ENCODE data around the gene MALAT1. TPM values are rescaled to one million over a fixed set of nuclear protein-coding genes. Genes with fewer than 3 reads are reported as not detected.
A peak's percentile ranks its signal among the peaks of the same experiment; 100 is the strongest.

MALAT1 gene
- total RNA-seq, 3 donors from 2014 or later (not counting 1 experiment from before 2014, with no cell fraction given): 32,911 to 36,726 (median 33,502) TPM

- peaks cover 42% of the 10 kb centered on the region for H3K36me3 ChIP-seq (ENCODE audit: control insufficient read depth, insufficient read depth, low read length)
- peak overlapping the region; percentile 96 for H3K27ac ChIP-seq (ENCODE audit: low read length)
- Mint-ChIP-seq H3K4me1 (peaks cover 33 to 36% of the 10 kb centered on the region in 2 donors), H3K36me3 (no peaks in the 10 kb centered on the region), H3K9me3 (no peaks in the 10 kb centered on the region), H3K27ac (no peak overlapping the region), H3K27me3 (ENCODE audit: low read depth in 2 of 2) (no peaks in the 10 kb centered on the region), H3K4me3 (no peak overlapping the region)
- DNase-seq (peak in 1 of 2 donors; percentile 32), ATAC-seq (no peak)
- peaks cover 29% of the 10 kb centered on the region for H3K4me1 ChIP-seq (ENCODE audit: control insufficient read depth, insufficient read depth, low read length)
- intact Hi-C loops (cut with micrococcal nuclease): loop anchor here (1.0 to 10.0 kb wide), 2 partner anchors 75 to 285 kb away; no protein-coding TSS in a partner anchor
- peak overlapping the region; percentile 75 for H3K4me3 ChIP-seq (ENCODE audit: low read length)
- no peak for TF ChIP-seq CTCF (IDR thresholded peaks at IDR 0.05)
- WGBS (ENCODE audit: insufficient coverage): 0% methylated on average over 2 of the region's 3 CpGs
- H3K9me3 ChIP-seq (ENCODE audit: control insufficient read depth, insufficient read depth, low read length): no peaks in the 10 kb centered on the region
- H3K27me3 ChIP-seq (ENCODE audit: control insufficient read depth, insufficient read depth, low read length): no peaks in the 10 kb centered on the region
Observed at GRCh38 chr11:65499713-65500386, 1.0 kb downstream of the MALAT1 start.

DNA sequence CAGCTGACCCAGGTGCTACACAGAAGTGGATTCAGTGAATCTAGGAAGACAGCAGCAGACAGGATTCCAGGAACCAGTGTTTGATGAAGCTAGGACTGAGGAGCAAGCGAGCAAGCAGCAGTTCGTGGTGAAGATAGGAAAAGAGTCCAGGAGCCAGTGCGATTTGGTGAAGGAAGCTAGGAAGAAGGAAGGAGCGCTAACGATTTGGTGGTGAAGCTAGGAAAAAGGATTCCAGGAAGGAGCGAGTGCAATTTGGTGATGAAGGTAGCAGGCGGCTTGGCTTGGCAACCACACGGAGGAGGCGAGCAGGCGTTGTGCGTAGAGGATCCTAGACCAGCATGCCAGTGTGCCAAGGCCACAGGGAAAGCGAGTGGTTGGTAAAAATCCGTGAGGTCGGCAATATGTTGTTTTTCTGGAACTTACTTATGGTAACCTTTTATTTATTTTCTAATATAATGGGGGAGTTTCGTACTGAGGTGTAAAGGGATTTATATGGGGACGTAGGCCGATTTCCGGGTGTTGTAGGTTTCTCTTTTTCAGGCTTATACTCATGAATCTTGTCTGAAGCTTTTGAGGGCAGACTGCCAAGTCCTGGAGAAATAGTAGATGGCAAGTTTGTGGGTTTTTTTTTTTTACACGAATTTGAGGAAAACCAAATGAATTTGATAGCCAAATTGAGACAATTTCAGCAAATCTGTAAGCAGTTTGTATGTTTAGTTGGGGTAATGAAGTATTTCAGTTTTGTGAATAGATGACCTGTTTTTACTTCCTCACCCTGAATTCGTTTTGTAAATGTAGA is 1.7 kb downstream of the MALAT1 start:
- peak overlapping the region; percentile 96 for H3K27ac ChIP-seq (ENCODE audit: low read length)
- peaks cover 36% of the 10 kb centered on the region for H3K4me1 ChIP-seq (ENCODE audit: control insufficient read depth, insufficient read depth, low read length)
- WGBS (ENCODE audit: insufficient coverage): 0% methylated on average over 20 of the region's 20 CpGs
- H3K4me3 Mint-ChIP-seq: no peak overlapping the region
- peaks cover 49% of the 10 kb centered on the region for H3K36me3 ChIP-seq (ENCODE audit: control insufficient read depth, insufficient read depth, low read length)
- no peaks in the 10 kb centered on the region for H3K9me3 Mint-ChIP-seq
- no peak overlapping the region for H3K27ac Mint-ChIP-seq
- no peaks in the 10 kb centered on the region for H3K27me3 ChIP-seq (ENCODE audit: control insufficient read depth, insufficient read depth, low read length)
- TF ChIP-seq CTCF (IDR thresholded peaks at IDR 0.05): no peak
- peak overlapping the region; percentile 75 for H3K4me3 ChIP-seq (ENCODE audit: low read length)
- peaks cover 36 to 43% of the 10 kb centered on the region in 2 donors for H3K4me1 Mint-ChIP-seq
- DNase-seq (peak; percentile 40 to 65), ATAC-seq (no peak)
- H3K27me3 Mint-ChIP-seq (ENCODE audit: low read depth in 2 of 2): no peaks in the 10 kb centered on the region
- peaks cover 2% of the 10 kb centered on the region for H3K36me3 Mint-ChIP-seq
- no peaks in the 10 kb centered on the region for H3K9me3 ChIP-seq (ENCODE audit: control insufficient read depth, insufficient read depth, low read length)
- intact Hi-C loops (cut with micrococcal nuclease): loop anchor here (10.0 kb wide), 1 partner anchor 286 kb away; no protein-coding TSS in a partner anchor

- Histone ChIP-seq H3K4me3 (ENCODE audit: low read length) (peak overlapping the region; percentile 75), H3K4me1 (ENCODE audit: control insufficient read depth, insufficient read depth, low read length) (peaks cover 37% of the 10 kb centered on the region), H3K9me3 (ENCODE audit: control insufficient read depth, insufficient read depth, low read length) (no peaks in the 10 kb centered on the region), H3K36me3 (ENCODE audit: control insufficient read depth, insufficient read depth, low read length) (peaks cover 55% of the 10 kb centered on the region), H3K27ac (ENCODE audit: low read length) (peak overlapping the region; percentile 96), H3K27me3 (ENCODE audit: control insufficient read depth, insufficient read depth, low read length) (no peaks in the 10 kb centered on the region)
- H3K4me1 Mint-ChIP-seq: peaks cover 42 to 48% of the 10 kb centered on the region in 2 donors
- no peak overlapping the region for H3K27ac Mint-ChIP-seq
- H3K9me3 Mint-ChIP-seq: no peaks in the 10 kb centered on the region
- no peaks in the 10 kb centered on the region for H3K27me3 Mint-ChIP-seq (ENCODE audit: low read depth in 2 of 2)
- ATAC-seq (no peak), DNase-seq (no peak)
- intact Hi-C loops (cut with micrococcal nuclease): loop anchor here (10.0 kb wide), 1 partner anchor 286 kb away; no protein-coding TSS in a partner anchor
- no peak for TF ChIP-seq CTCF (IDR thresholded peaks at IDR 0.05)
- H3K36me3 Mint-ChIP-seq: peaks cover 7% of the 10 kb centered on the region
- WGBS (ENCODE audit: insufficient coverage): no CpG with 5 or more reads among the region's 2 CpGs
- H3K4me3 Mint-ChIP-seq: no peak overlapping the region
Observed at GRCh38 chr11:65501186-65501471, 2.3 kb downstream of the MALAT1 start.

Measured in natural killer cell (primary cell).